ENCODE results near the gene PCDHGA11. TPM values are rescaled to one million over a fixed set of nuclear protein-coding genes. Genes with fewer than 3 reads are reported as not detected.
"Not testable (repeated sequence)": the region's sequence is repeated elsewhere in the genome, so short reads cannot be mapped to it uniquely, and the experiment has no call there.

Gene PCDHGA11
- total RNA-seq, 1 donor from 2014 or later, result 5.1 TPM

DNA sequence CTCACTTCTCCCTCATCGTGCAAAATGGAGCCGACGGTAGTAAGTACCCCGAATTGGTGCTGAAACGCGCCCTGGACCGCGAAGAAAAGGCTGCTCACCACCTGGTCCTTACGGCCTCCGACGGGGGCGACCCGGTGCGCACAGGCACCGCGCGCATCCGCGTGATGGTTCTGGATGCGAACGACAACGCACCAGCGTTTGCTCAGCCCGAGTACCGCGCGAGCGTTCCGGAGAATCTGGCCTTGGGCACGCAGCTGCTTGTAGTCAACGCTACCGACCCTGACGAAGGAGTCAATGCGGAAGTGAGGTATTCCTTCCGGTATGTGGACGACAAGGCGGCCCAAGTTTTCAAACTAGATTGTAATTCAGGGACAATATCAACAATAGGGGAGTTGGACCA lies 10.4 kb downstream of the PCDHGA11 start:
- DNase-seq (ENCODE audit: low spot score), result no peak

DNA sequence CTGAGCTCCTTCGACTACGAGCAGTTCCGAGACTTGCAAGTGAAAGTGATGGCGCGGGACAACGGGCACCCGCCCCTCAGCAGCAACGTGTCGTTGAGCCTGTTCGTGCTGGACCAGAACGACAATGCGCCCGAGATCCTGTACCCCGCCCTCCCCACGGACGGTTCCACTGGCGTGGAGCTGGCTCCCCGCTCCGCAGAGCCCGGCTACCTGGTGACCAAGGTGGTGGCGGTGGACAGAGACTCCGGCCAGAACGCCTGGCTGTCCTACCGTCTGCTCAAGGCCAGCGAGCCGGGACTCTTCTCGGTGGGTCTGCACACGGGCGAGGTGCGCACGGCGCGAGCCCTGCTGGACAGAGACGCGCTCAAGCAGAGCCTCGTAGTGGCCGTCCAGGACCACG lies 11.5 kb downstream of the PCDHGA11 start:
- DNase-seq (ENCODE audit: low spot score), result not testable (repeated sequence)

DNA sequence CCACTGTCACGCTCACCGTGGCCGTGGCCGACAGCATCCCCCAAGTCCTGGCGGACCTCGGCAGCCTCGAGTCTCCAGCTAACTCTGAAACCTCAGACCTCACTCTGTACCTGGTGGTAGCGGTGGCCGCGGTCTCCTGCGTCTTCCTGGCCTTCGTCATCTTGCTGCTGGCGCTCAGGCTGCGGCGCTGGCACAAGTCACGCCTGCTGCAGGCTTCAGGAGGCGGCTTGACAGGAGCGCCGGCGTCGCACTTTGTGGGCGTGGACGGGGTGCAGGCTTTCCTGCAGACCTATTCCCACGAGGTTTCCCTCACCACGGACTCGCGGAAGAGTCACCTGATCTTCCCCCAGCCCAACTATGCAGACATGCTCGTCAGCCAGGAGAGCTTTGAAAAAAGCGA lies 11.9 kb downstream of the PCDHGA11 start:
- not testable (repeated sequence) for DNase-seq (ENCODE audit: low spot score)

- no peak for DNase-seq (ENCODE audit: low spot score)
These were observed 13.2 kb downstream of the PCDHGA11 start for GRCh38 chr5:141434006-141434405.

- DNase-seq (ENCODE audit: low spot score), result no peak
These were observed 16.4 kb downstream of the PCDHGA11 start for GRCh38 chr5:141437221-141437620.

DNA sequence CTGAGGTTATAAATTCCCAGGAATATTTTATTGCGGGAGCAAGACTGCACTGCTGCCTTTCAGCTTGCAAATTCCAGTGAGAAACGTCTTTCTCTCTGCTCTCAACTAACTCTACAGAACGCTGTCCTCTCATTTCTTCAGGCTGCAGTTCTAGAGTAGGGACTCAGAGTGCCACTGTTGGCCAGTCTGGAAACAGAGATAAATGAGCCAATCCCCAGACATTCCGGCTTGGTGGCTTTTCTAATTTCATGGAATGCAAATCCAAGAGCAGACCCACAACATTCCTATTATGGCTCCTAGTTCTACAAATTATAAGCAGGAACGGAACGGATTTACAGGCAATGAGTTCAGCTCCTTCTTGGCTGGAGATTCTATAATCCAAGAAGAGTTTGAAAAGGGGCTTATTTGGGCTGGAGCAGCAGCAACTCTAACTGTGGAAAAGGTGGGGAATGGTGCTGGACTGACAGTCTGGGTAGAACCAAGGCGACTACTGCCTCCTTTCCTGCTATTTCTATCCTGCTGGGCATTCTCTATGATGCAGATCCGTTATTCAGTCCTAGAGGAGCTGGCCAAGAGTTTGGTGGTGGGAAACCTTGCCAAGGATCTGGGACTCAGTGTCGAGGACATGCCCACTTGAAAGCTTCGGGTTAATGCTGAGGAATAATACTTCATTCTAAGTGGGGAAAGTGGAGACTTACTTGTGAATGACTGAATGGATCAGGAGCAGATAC lies 18.7 kb downstream of the PCDHGA11 start:
- no peak for DNase-seq (ENCODE audit: low spot score)

DNA sequence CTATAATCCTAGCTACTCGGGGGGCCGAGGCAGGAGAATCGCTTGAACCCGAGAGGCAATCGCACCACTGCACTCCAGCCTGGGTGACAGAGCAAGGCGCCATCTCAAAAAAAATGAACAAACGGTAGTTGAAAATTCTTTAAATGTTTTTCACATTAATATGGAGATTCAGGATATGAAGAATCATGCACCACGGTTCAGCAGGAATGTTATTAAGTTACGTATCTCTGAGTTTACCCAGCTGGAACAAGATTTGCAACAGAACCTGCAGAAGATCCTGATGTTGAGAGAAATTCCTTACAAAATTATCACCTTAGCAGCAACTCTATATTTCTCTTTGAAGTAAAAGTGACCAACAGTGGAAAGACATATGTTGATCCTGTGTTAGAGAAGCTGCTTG lies 19.5 kb downstream of the PCDHGA11 start:
- no peak for DNase-seq (ENCODE audit: low spot score)

GRCh38 chr5:141441571-141442170 lies 20.8 kb downstream of the PCDHGA11 start:
- no peak for DNase-seq (ENCODE audit: low spot score)

DNA sequence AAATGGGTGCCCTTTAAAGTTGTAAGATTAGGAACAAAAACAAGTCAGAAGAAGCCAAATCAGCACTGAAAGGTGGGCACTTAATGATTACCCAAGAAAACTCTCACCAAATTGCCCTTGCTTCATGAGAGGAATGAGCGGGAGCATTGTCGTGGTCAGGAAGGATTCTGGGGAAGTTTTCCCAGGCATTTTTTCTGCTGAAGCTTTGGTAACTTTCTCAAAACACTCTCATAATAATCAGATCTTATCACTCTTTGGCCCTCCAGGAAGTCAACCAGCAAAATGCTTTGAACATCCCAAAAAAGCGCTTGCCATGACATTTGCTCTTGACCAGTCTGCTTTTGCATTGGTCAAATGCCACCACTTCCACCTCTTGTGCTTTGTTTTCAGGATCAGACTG lies 44.5 kb downstream of the PCDHGA11 start:
- DNase-seq (ENCODE audit: low spot score), result no peak

Other genes starting within 250 kb of the PCDHGA11 start
- 2.4 TPM for gene PCDHB7, start 248.4 kb upstream of the PCDHGA11 start, total RNA-seq
- gene PCDHB8, start 243.3 kb upstream of the PCDHGA11 start, total RNA-seq, result 1.7 TPM
- 3.4 TPM for gene PCDHB16, start 238.7 kb upstream of the PCDHGA11 start, total RNA-seq
- gene PCDHB9, start 233.9 kb upstream of the PCDHGA11 start, total RNA-seq, result 1.9 TPM
- gene PCDHB10, start 228.7 kb upstream of the PCDHGA11 start, total RNA-seq, result 2.5 TPM
- gene PCDHB11, start 221.4 kb upstream of the PCDHGA11 start, total RNA-seq, result 2.1 TPM
- gene PCDHB12, start 212.3 kb upstream of the PCDHGA11 start, total RNA-seq, result 2.8 TPM
- gene PCDHB13, start 207.1 kb upstream of the PCDHGA11 start, total RNA-seq, result 6.2 TPM
- 6.8 TPM for gene PCDHB14, start 197.7 kb upstream of the PCDHGA11 start, total RNA-seq
- gene PCDHB15, start 175.7 kb upstream of the PCDHGA11 start, total RNA-seq, result 4.3 TPM
- gene SLC25A2, start 117.0 kb upstream of the PCDHGA11 start, total RNA-seq, result 1.3 TPM
- 56.6 TPM for gene TAF7, start 100.3 kb upstream of the PCDHGA11 start, total RNA-seq
- 0.57 TPM for gene PCDHGA1, start 90.5 kb upstream of the PCDHGA11 start, total RNA-seq
- gene PCDHGA2, start 82.3 kb upstream of the PCDHGA11 start, total RNA-seq, result 2.6 TPM
- 2.9 TPM for gene PCDHGA3, start 77.2 kb upstream of the PCDHGA11 start, total RNA-seq
- 3.0 TPM for gene PCDHGB1, start 71.0 kb upstream of the PCDHGA11 start, total RNA-seq
- 4.2 TPM for gene PCDHGA4, start 66.0 kb upstream of the PCDHGA11 start, total RNA-seq
- 4.3 TPM for gene PCDHGB2, start 61.1 kb upstream of the PCDHGA11 start, total RNA-seq
- 4.6 TPM for gene PCDHGA5, start 56.9 kb upstream of the PCDHGA11 start, total RNA-seq
- 3.2 TPM for gene PCDHGB3, start 50.8 kb upstream of the PCDHGA11 start, total RNA-seq
- 6.1 TPM for gene PCDHGA6, start 47.2 kb upstream of the PCDHGA11 start, total RNA-seq
- 5.8 TPM for gene PCDHGA7, start 38.3 kb upstream of the PCDHGA11 start, total RNA-seq
- 8.0 TPM for gene PCDHGB4, start 33.4 kb upstream of the PCDHGA11 start, total RNA-seq
- gene PCDHGA8, start 28.4 kb upstream of the PCDHGA11 start, total RNA-seq, result 3.3 TPM
- 12.1 TPM for gene PCDHGB5, start 23.1 kb upstream of the PCDHGA11 start, total RNA-seq
- 8.9 TPM for gene PCDHGA9, start 18.3 kb upstream of the PCDHGA11 start, total RNA-seq
- gene PCDHGB6, start 13.0 kb upstream of the PCDHGA11 start, total RNA-seq, result 8.2 TPM
- 7.4 TPM for gene PCDHGA10, start 8.1 kb upstream of the PCDHGA11 start, total RNA-seq
- 11.7 TPM for gene PCDHGB7, start 3.4 kb upstream of the PCDHGA11 start, total RNA-seq
- 5.0 TPM for gene PCDHGA12, start 9.5 kb downstream of the PCDHGA11 start, total RNA-seq
- 52.6 TPM for gene PCDHGC3, start 54.9 kb downstream of the PCDHGA11 start, total RNA-seq
- gene PCDHGC4, start 64.0 kb downstream of the PCDHGA11 start, total RNA-seq, result 3.6 TPM
- gene PCDHGC5, start 68.0 kb downstream of the PCDHGA11 start, total RNA-seq, result 2.8 TPM
- gene DIAPH1, start 197.9 kb downstream of the PCDHGA11 start, total RNA-seq, result 86.5 TPM
- 56.0 TPM for gene HDAC3, start 215.8 kb downstream of the PCDHGA11 start, total RNA-seq
- gene RELL2, start 215.9 kb downstream of the PCDHGA11 start, total RNA-seq, result 4.4 TPM
- 33.5 TPM for gene FCHSD1, start 230.4 kb downstream of the PCDHGA11 start, total RNA-seq

Data from ureter (tissue), 1 donor.